K562 (cell line): ENCODE data around the gene MVD. TPM values are rescaled to one million over a fixed set of nuclear protein-coding genes. Genes with fewer than 3 reads are reported as not detected.

Source experiments
- ATAC-seq: fragments of 200-7000 bp; cut with Tn5 transposase; 3 replicates; pipeline ENCODE4 v1.9.1; 2020; ENCODE audit warnings: moderate library complexity
- BruUV-seq: library from RNA; stranded (reverse); fragments of 400-500 nt; replicated peaks from 2 replicates; lab custom pipeline; 2021; lab: Mats Ljungman, UMichigan
- CTCF ChIA-PET: fragments of 300-600 bp; formaldehyde crosslinking; extraction: SDS; loops from one replicate; lab custom pipeline; 2021; ENCODE audit warnings: low intra/inter-chr PET ratio; lab: Yijun Ruan, JAX
- POLR2A ChIA-PET: fragments of 300-600, 350-650 bp; sonication (Branson Sonifier 250); formaldehyde crosslinking; extraction: SDS; loops from one replicate; lab custom pipeline; 2021; ENCODE audit warnings: antibody characterized with exemption, inconsistent platforms; lab: Yijun Ruan, JAX
- DNase-seq, 4 experiments: peaks; one replicate each; pipeline versions ENCODE4 v3.0.0 to v3.0.0-alpha.2; 2011 to 2018; ENCODE audit warnings: low spot score in 3 of 4, mixed read lengths in 3 of 4; ENCODE audit errors: extremely low read depth in 1 of 4
- FAIRE-seq: peaks from 2 replicates; lab custom pipeline; 2011; peaks lifted over from hg19 to GRCh38; lab: Jason Lieb, UNC
- H2AFZ ChIP-seq: 2 replicates; pipeline ENCODE4 v1.6.0; 2011; ENCODE audit warnings: low read depth, low read length, control low read depth, inconsistent platforms
- H3K27ac ChIP-seq: fragments of 200-600 bp; 3 replicates; pipeline ENCODE4 v1.8.0; 2011; ENCODE audit warnings: low read depth, mild to moderate bottlenecking, control low read depth, inconsistent platforms, low read length, moderate library complexity, mixed read lengths; ENCODE audit errors: extremely low read depth
- H3K27me3 ChIP-seq, 2 experiments: fragments of 300-600 bp in 1 of 2; 2 replicates in 1 of 2; 3 replicates in 1 of 2; pipeline versions ENCODE4 v1.6.0 to v1.8.0; 2011; ENCODE audit warnings: inconsistent platforms in 2 of 2, low read length in 2 of 2, mild to moderate bottlenecking in 1 of 2, mixed read lengths in 1 of 2, moderate library complexity in 1 of 2; ENCODE audit not compliant: control insufficient read depth in 2 of 2, insufficient read depth in 2 of 2
- H3K36me3 ChIP-seq: fragments of 300-600 bp; 3 replicates; pipeline ENCODE4 v1.8.0; 2011; ENCODE audit warnings: mild to moderate bottlenecking, low read length, inconsistent platforms; ENCODE audit not compliant: control insufficient read depth, insufficient read depth
- H3K4me1 ChIP-seq, 2 experiments: fragments of 200-600 bp in 1 of 2; replicated peaks in 1 of 2; 2 replicates in 1 of 2; 3 replicates in 1 of 2; pipeline versions ENCODE4 v1.5.1 to v1.8.0; 2011; ENCODE audit warnings: inconsistent platforms in 2 of 2, low read length in 2 of 2, mild to moderate bottlenecking in 1 of 2, mixed read lengths in 1 of 2, moderate library complexity in 1 of 2; ENCODE audit not compliant: control insufficient read depth in 2 of 2, insufficient read depth in 2 of 2
- H3K4me2 ChIP-seq: 2 replicates; pipeline ENCODE4 v1.6.1; 2011; ENCODE audit warnings: low read length, control low read depth, inconsistent platforms, mixed read lengths; ENCODE audit not compliant: insufficient read depth
- H3K4me3 ChIP-seq: fragments of 200-600 bp; sonication (generic), shearing (Covaris generic); 2 replicates; pipeline ENCODE4 v1.5.1; 2016; ENCODE audit warnings: control low read depth, inconsistent platforms
- H3K79me2 ChIP-seq: fragments of 200-600 bp; 3 replicates; pipeline ENCODE4 v1.8.0; 2011; ENCODE audit warnings: low read length, inconsistent platforms; ENCODE audit not compliant: control insufficient read depth, insufficient read depth
- H3K9ac ChIP-seq, 2 experiments: 2 replicates each; pipeline versions ENCODE4 v1.6.0 to v1.6.1; 2011; ENCODE audit warnings: low read depth in 2 of 2, low read length in 2 of 2, control low read depth in 1 of 2, inconsistent platforms in 1 of 2, mild to moderate bottlenecking in 1 of 2, mixed read lengths in 1 of 2; ENCODE audit not compliant: insufficient read depth in 1 of 2
- H3K9me1 ChIP-seq: one replicate; pipeline ENCODE4 v1.6.0; 2011; ENCODE audit warnings: inconsistent platforms, mild to moderate bottlenecking, low read length, moderate library complexity; ENCODE audit not compliant: control insufficient read depth, insufficient read depth
- H3K9me3 ChIP-seq: replicated peaks from 2 replicates; pipeline ENCODE4 v1.5.1; 2011; ENCODE audit warnings: low read depth, low read length, inconsistent platforms; ENCODE audit not compliant: control insufficient read depth, insufficient read depth
- H4K20me1 ChIP-seq: replicated peaks from 2 replicates; pipeline ENCODE4 v1.6.1; 2011; ENCODE audit warnings: low read length, inconsistent platforms, mixed read lengths; ENCODE audit not compliant: control insufficient read depth, insufficient read depth
- COPS2 ChIP-seq: fragments of 450-650 bp; conservative IDR thresholded peaks from 2 replicates; pipeline ENCODE4 v1.6.1; 2016; ENCODE audit warnings: mild to moderate bottlenecking, moderate library complexity
- ETV5 ChIP-seq: sonication (generic); formaldehyde crosslinking; IDR thresholded peaks from 2 replicates; pipeline ENCODE4 v1.4.0; 2020; ENCODE audit warnings: low read depth, mild to moderate bottlenecking, missing genetic modification reagents
- HDAC8 ChIP-seq: fragments of 450-650 bp; IDR thresholded peaks from 2 replicates; pipeline ENCODE4 v1.6.1; 2016; ENCODE audit warnings: mild to moderate bottlenecking, missing genetic modification characterization, moderate library complexity, missing compliant biosample characterization
- PHTF2 ChIP-seq: fragments of 250-450 bp; sonication (Bioruptor Pico); IDR thresholded peaks from 2 replicates; pipeline ENCODE4 v1.5.0; 2021; ENCODE audit warnings: mild to moderate bottlenecking
- PRDM10 ChIP-seq: fragments of 450-650 bp; IDR thresholded peaks from 2 replicates; pipeline ENCODE4 v1.6.1; 2018; ENCODE audit not compliant: partially characterized antibody
- REST ChIP-seq, 2 experiments: fragments of 450-650 bp; formaldehyde crosslinking in 1 of 2; IDR thresholded peaks; 2 replicates each; pipeline versions ENCODE4 v1.4.0 to v1.6.1; 2014 to 2020; ENCODE audit warnings: mild to moderate bottlenecking in 2 of 2, borderline replicate concordance in 1 of 2, low read depth in 1 of 2
- SREBF1 ChIP-seq: fragments of 150-350 bp; IDR thresholded peaks from 2 replicates; pipeline ENCODE4 v1.6.1; 2014; ENCODE audit warnings: antibody characterized with exemption, low read depth, low read length, borderline replicate concordance
- XRCC5 ChIP-seq: fragments of 200-400 bp; formaldehyde crosslinking; IDR thresholded peaks from 2 replicates; pipeline ENCODE4 v1.6.1; 2017; ENCODE audit warnings: low read depth, mild to moderate bottlenecking, low read length
- ZC3H11A ChIP-seq: IDR thresholded peaks from 2 replicates; pipeline ENCODE4 v1.6.1; 2012; ENCODE audit warnings: low read depth, low read length, improper control_type of control experiment
- WGBS: fragments of 100-300 bp; shearing (Covaris generic); methylation state at CpG from one replicate; pipeline ENCODE4 v1.1.6; 2016; ENCODE audit warnings: low coverage, mixed read lengths; ENCODE audit not compliant: insufficient coverage; ENCODE audit errors: missing lambda C conversion rate; 5-methylcytosine and 5-hydroxymethylcytosine counted together
- in situ Hi-C: fragments of 300-500 bp; cut with MboI; formaldehyde crosslinking; loops from 4 replicates; pipeline ENCODE4 v1.15.0; 2018; ENCODE audit warnings: inconsistent platforms, mixed read lengths
- intact Hi-C: fragments of 100-400 bp; cut with micrococcal nuclease; formaldehyde crosslinking; loops from 2 replicates; pipeline ENCODE4 v1.14.2; 2022
- polyA plus RNA-seq, 8 experiments: library from polyadenylated mRNA; depleted of rRNA in 4 of 8; stranded (reverse) in 5 of 8; unstranded in 3 of 8; fragments of >200 nt; fragmentation: Nextera tagmentation in 2 of 8; fragmentation: Illumina TruSeq in 1 of 8; extraction: Ambion mirVana in 2 of 8; extraction: Trizol in 1 of 8; gene quantifications; 2 replicates each; pipeline versions ENCODE4 v1.2.1 to v1.2.3, GENCODE V29; 2011 to 2014; ENCODE audit warnings: inconsistent platforms in 1 of 8, missing spikeins in 1 of 8
- total RNA-seq, 7 experiments: library from RNA; depleted of rRNA in 6 of 7; stranded (reverse); fragments of >200 nt in 6 of 7; fragmentation: Illumina TruSeq in 2 of 7; extraction: Trizol in 2 of 7; gene quantifications; 2 replicates each; pipeline versions ENCODE4 v1.2.1 to v1.2.3, GENCODE V29; 2011 to 2021; ENCODE audit warnings: low replicate concordance in 1 of 7

The MVD gene
- total and polyA plus RNA-seq, 9 of the 15 experiments (the other 6 are each of a cell fraction or from before 2014, with no cell fraction given), result 12.2 to 141 (median 45.3) TPM

GRCh38 chr16:88634994-88635670 is 27.8 kb downstream of the MVD start:
- Histone ChIP-seq H3K4me3 (peak overlapping the region; percentile 44), H3K4me2 (peak overlapping the region; percentile 77), H3K9ac (peak overlapping the region; percentile 55 to 86; a peak in 3 of 4 replicates), H3K36me3 (peaks cover 31% of the 10 kb centered on the region; the same call in 1 of the 3 replicates), H2AFZ (peak overlapping the region; percentile 86), H3K27ac (no peak overlapping the region), H3K27me3 (peaks cover 9 to 18% of the 10 kb centered on the region in 2 experiments; a peak in 3 of 5 replicates), H3K79me2 (no peaks in the 10 kb centered on the region), H3K9me1 (no peaks in the 10 kb centered on the region), H3K4me1 (peaks cover 18 to 79% of the 10 kb centered on the region in 2 experiments), H4K20me1 (peaks cover 10% of the 10 kb centered on the region; the same call in 1 of the 2 replicates), H3K9me3 (no peaks in the 10 kb centered on the region)
- POLR2A ChIA-PET, result no interaction called here
- FAIRE-seq (peak; percentile 72), DNase-seq (peak in 1 of 4 experiments; percentile 52), ATAC-seq (peak; percentile 22)
- intact Hi-C loops, result no loop called here
- no TSS peak for BruUV-seq
- in situ Hi-C loops, result no loop called here
- 29% methylated on average over 23 of the region's 28 CpGs for WGBS
- CTCF ChIA-PET, result no interaction called here
- TF ChIP-seq PHTF2 (no peak), HDAC8 (tag) (no peak), ZC3H11A (no peak), XRCC5 (0 out of 2 replicates have a peak, but pooled peaks have one; percentile 1), REST (IDR thresholded peaks at IDR 0.05; ENCODE audit: borderline replicate concordance) (0 out of 2 replicates have a peak, but pooled peaks have one; percentile 2), REST (CRISPR knock-in tag; IDR thresholded peaks at IDR 0.05; ENCODE audit: low read depth) (no peak), SREBF1 (no peak), PRDM10 (no peak), ETV5 (CRISPR knock-in tag) (0 out of 2 replicates have a peak, but pooled peaks have one; percentile 33), COPS2 (no peak)
